RWPE2 (cell line): ENCODE results near the gene C9orf78.

Experiments used
- ATAC-seq: fragments of 200-7000 bp; cut with Tn5 transposase; 3 replicates; pipeline ENCODE4 v1.9.1; 2021; ENCODE audit warnings: low read depth
- DNase-seq: peaks from one replicate; pipeline ENCODE4 v3.0.0-alpha.2; 2020; ENCODE audit warnings: low spot score
- H3K27ac ChIP-seq: fragments of 450-650 bp; 2 replicates; pipeline ENCODE4 v1.5.1; 2017; ENCODE audit warnings: mild to moderate bottlenecking; ENCODE audit not compliant: poor library complexity, severe bottlenecking
- H3K27me3 ChIP-seq: fragments of 250-450 bp; sonication (Bioruptor Pico); 2 replicates; pipeline ENCODE4 v1.5.1; 2021; ENCODE audit warnings: mild to moderate bottlenecking, moderate library complexity; ENCODE audit not compliant: insufficient read depth, poor library complexity, severe bottlenecking
- H3K36me3 ChIP-seq: fragments of 250-450 bp; sonication (Bioruptor Pico); 2 replicates; pipeline ENCODE4 v1.5.1; 2020; ENCODE audit warnings: low read depth, mild to moderate bottlenecking, moderate library complexity
- H3K4me1 ChIP-seq: fragments of 250-450 bp; sonication (Bioruptor Pico); 2 replicates; pipeline ENCODE4 v1.5.1; 2021; ENCODE audit warnings: mild to moderate bottlenecking, moderate library complexity; ENCODE audit not compliant: insufficient read depth, poor library complexity, severe bottlenecking
- H3K4me3 ChIP-seq: fragments of 250-450 bp; sonication (Bioruptor Pico); 2 replicates; pipeline ENCODE4 v1.5.1; 2021; ENCODE audit warnings: mild to moderate bottlenecking, moderate library complexity; ENCODE audit not compliant: severe bottlenecking
- H3K9me3 ChIP-seq: fragments of 250-450 bp; sonication (Bioruptor Pico); 2 replicates; pipeline ENCODE4 v1.5.1; 2021; ENCODE audit warnings: mild to moderate bottlenecking, moderate library complexity; ENCODE audit not compliant: severe bottlenecking
- CTCF ChIP-seq: fragments of 450-650 bp; IDR thresholded peaks from one replicate; pipeline ENCODE4 v1.5.1; 2017; ENCODE audit warnings: mild to moderate bottlenecking, moderate library complexity; ENCODE audit not compliant: poor library complexity, severe bottlenecking

Gene C9orf78

GRCh38 chr9:129871046-129871445, 36.0 kb upstream of the C9orf78 start:
- TF ChIP-seq CTCF, result no peak
- H3K27ac ChIP-seq, result no peak overlapping the region
- H3K4me1 ChIP-seq, result no peaks in the 10 kb centered on the region
- ATAC-seq, result no peak
- H3K4me3 ChIP-seq, result no peak overlapping the region
- no peaks in the 10 kb centered on the region for H3K27me3 ChIP-seq
- H3K9me3 ChIP-seq, result no peaks in the 10 kb centered on the region
- DNase-seq, result no peak
- H3K36me3 ChIP-seq, result no peaks in the 10 kb centered on the region

DNA sequence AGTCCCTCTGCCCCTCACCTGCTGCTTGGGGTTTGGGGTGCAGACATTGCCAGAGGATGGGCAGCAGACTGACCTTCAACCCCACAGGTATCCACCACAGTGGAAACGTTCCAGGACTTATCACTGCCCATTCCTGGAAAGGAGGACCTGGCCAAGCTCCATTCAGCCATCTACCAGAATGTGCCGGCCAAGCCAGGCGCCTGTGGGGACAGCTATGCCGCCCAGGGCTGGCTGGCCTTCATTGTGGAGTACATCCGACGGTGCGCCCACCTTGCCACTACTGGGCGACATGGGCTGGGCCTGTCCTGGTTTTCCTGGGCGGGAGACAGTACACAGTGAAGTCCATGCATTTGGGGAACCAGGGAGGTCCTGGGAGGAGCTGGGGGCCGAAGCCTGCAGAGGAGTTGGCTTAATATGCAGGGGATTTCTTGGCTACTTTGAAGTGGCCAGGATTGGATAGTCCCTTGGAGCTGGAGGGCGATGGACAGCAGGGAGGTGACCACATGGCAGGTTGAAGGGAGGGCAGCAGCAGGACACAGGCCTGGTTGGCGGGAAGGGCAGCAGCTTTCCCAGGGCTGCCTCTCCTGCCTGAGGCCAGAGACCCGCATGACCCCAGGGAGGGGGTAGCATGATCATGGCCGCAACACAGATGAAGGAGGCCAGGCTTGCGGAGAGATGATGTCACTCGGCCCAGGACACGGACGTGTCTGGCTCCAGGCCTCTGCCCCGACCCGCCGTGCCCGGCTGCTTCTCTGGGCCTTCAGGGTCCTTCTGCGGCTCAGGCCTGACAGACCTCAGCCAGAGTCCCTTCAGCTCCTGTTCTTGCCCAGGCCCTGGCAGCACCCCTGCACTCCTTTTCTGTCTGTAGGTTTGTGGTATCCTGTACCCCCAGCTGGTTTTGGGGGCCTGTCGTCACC, 34.8 kb upstream of the C9orf78 start:
- DNase-seq, result no peak
- no peak for TF ChIP-seq CTCF
- ATAC-seq, result no peak
- no peaks in the 10 kb centered on the region for H3K27me3 ChIP-seq
- no peak overlapping the region for H3K27ac ChIP-seq
- H3K9me3 ChIP-seq, result no peaks in the 10 kb centered on the region
- H3K4me3 ChIP-seq, result no peak overlapping the region
- no peaks in the 10 kb centered on the region for H3K4me1 ChIP-seq
- peaks cover 5% of the 10 kb centered on the region for H3K36me3 ChIP-seq

GRCh38 chr9:129868872-129869486, 33.9 kb upstream of the C9orf78 start:
- Histone ChIP-seq H3K36me3 (peaks cover 7% of the 10 kb centered on the region), H3K4me1 (no peaks in the 10 kb centered on the region), H3K4me3 (no peak overlapping the region), H3K27me3 (no peaks in the 10 kb centered on the region), H3K27ac (no peak overlapping the region), H3K9me3 (no peaks in the 10 kb centered on the region)
- DNase-seq (no peak), ATAC-seq (peak; percentile 51; the same call in 2 of the 3 replicates)
- TF ChIP-seq CTCF, result no peak

DNA sequence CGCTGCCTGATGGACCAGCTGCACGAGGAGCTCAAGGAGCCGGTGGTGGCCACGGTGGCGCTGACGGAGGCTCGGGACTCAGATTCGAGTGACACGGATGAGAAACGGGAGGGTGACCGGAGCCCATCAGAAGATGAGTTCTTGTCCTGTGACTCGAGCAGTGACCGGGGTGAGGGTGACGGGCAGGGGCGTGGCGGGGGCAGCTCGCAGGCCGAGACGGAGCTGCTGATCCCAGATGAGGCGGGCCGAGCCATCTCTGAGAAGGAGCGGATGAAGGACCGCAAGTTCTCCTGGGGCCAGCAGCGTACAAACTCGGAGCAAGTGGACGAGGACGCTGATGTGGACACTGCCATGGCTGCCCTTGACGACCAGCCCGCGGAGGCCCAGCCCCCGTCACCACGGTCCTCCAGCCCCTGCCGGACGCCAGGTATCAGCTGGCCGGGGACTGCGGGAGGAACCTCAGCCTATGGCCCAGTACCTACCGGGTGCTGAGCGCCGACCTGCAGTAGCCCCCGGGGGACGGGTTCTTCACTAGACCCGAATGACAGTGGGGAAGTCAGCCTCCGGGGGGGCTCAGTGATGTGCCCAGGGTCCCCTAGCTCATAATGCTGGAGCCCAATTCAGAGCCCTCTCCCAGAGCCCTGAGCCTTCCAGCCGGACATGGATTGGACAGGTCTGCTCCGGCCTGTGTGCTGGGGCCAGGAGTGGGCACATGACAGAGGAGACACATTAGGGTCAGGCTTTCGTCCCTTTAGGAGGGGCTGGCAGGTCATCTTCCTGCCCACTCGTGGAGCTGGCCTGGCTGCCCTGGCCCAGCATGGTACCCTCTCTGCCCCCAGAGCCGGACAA, 33.2 kb upstream of the C9orf78 start:
- ATAC-seq, result no peak
- no peaks in the 10 kb centered on the region for H3K9me3 ChIP-seq
- DNase-seq, result no peak
- H3K4me1 ChIP-seq, result peaks cover 4% of the 10 kb centered on the region
- no peak for TF ChIP-seq CTCF
- H3K27ac ChIP-seq, result no peak overlapping the region
- H3K27me3 ChIP-seq, result no peaks in the 10 kb centered on the region
- no peak overlapping the region for H3K4me3 ChIP-seq
- H3K36me3 ChIP-seq, result peaks cover 11% of the 10 kb centered on the region
